Measurements from ENCODE around the gene SPOCK2. TPM values are rescaled to one million over a fixed set of nuclear protein-coding genes. Genes with fewer than 3 reads are reported as not detected.

The SPOCK2 gene
- total and polyA plus RNA-seq, 2 donors (not counting 1 experiment from before 2014, with no cell fraction given): 39.1 to 139 TPM

- Mint-ChIP-seq H3K9me3 (ENCODE audit: insufficient read depth) (no peaks in the 10 kb centered on the region), H3K4me3 (no peak overlapping the region), H3K27ac (no peak overlapping the region), H3K4me1 (peaks cover 5% of the 10 kb centered on the region), H3K27me3 (no peaks in the 10 kb centered on the region)
- ATAC-seq (ENCODE audit: low read depth) (no peak), DNase-seq (no peak)
- Histone ChIP-seq H2AFZ (ENCODE audit: insufficient read depth, low read depth, low read length, poor library complexity, severe bottlenecking) (no peak overlapping the region), H3K4me1 (ENCODE audit: control insufficient read depth in 2 of 2, insufficient read depth in 2 of 2, low read length in 2 of 2) (peaks cover 0 to 7% of the 10 kb centered on the region in 2 donors), H3K27ac (ENCODE audit: low read length in 2 of 2) (no peak overlapping the region), H3K4me3 (ENCODE audit: control extremely low read depth in 1 of 5, extremely low read depth in 1 of 5, insufficient read depth in 1 of 5, low read depth in 2 of 5, low read length in 4 of 5) (no peak overlapping the region), H3K9ac (ENCODE audit: low read length) (no peak overlapping the region), H3K9me3 (ENCODE audit: control extremely low read depth in 1 of 3, control insufficient read depth in 2 of 3, insufficient read depth in 1 of 3, low read length in 2 of 3) (peaks cover 0 to 9% (median 3%) of the 10 kb centered on the region in 3 donors), H4K20me1 (ENCODE audit: control insufficient read depth, insufficient read depth, low read length, poor library complexity, severe bottlenecking) (no peaks in the 10 kb centered on the region), H3K4me2 (replicated peaks; ENCODE audit: low read depth, low read length, poor library complexity, severe bottlenecking) (no peak overlapping the region), H3K36me3 (replicated peaks in 1 of 2; ENCODE audit: control extremely low read depth in 1 of 2, control insufficient read depth in 1 of 2, extremely low read depth in 1 of 2, insufficient read depth in 2 of 2, low read length in 1 of 2) (no peaks in the 10 kb centered on the region), H3K27me3 (replicated peaks in 1 of 4; ENCODE audit: control extremely low read depth in 1 of 4, control insufficient read depth in 3 of 4, insufficient read depth in 4 of 4, low read length in 3 of 4) (no peaks in the 10 kb centered on the region), H3K79me2 (ENCODE audit: control insufficient read depth, insufficient read depth, low read length) (no peaks in the 10 kb centered on the region)
- ChIA-PET POLR2A (no interaction called here), CTCF (interaction anchor here (0.5 to 5.4 kb wide), 12 partner anchors 10 to 299 kb away, joined by 3 to 58 read pairs (median 18); partner anchors contain the start of genes DDIT4 and SPOCK2)
- TF ChIP-seq CTCF (IDR thresholded peaks at IDR 0.05) (no peak), EZH2 (IDR thresholded peaks at IDR 0.05; ENCODE audit: borderline replicate concordance, insufficient read depth, low read depth, low read length, poor library complexity, severe bottlenecking) (no peak)
- intact Hi-C loops (cut with micrococcal nuclease): loop anchor here (2.0 kb wide), 1 partner anchor 165 kb away; no protein-coding TSS in a partner anchor
- WGBS (ENCODE audit: insufficient coverage): 100% methylated on average over 2 of the region's 5 CpGs
Observed at GRCh38 chr10:72049969-72050781, 38.2 kb downstream of the SPOCK2 start.

GRCh38 chr10:72049472-72049871, 38.9 kb downstream of the SPOCK2 start:
- Mint-ChIP-seq H3K4me1 (no peaks in the 10 kb centered on the region), H3K4me3 (no peak overlapping the region), H3K27ac (no peak overlapping the region), H3K9me3 (ENCODE audit: insufficient read depth) (no peaks in the 10 kb centered on the region), H3K27me3 (no peaks in the 10 kb centered on the region)
- POLR2A ChIA-PET: interaction anchor here (1.4 to 1.5 kb wide), 2 partner anchors 35 to 286 kb away, joined by 5 to 13 read pairs; no protein-coding TSS in a partner anchor
- DNase-seq (no peak), ATAC-seq (ENCODE audit: low read depth) (no peak)
- Histone ChIP-seq H3K36me3 (replicated peaks in 1 of 2; ENCODE audit: control extremely low read depth in 1 of 2, control insufficient read depth in 1 of 2, extremely low read depth in 1 of 2, insufficient read depth in 2 of 2, low read length in 1 of 2) (no peaks in the 10 kb centered on the region), H2AFZ (ENCODE audit: insufficient read depth, low read depth, low read length, poor library complexity, severe bottlenecking) (no peak overlapping the region), H4K20me1 (ENCODE audit: control insufficient read depth, insufficient read depth, low read length, poor library complexity, severe bottlenecking) (no peaks in the 10 kb centered on the region), H3K9me3 (ENCODE audit: control extremely low read depth in 1 of 3, control insufficient read depth in 2 of 3, insufficient read depth in 1 of 3, low read length in 2 of 3) (peaks cover 0 to 9% (median 3%) of the 10 kb centered on the region in 3 donors), H3K79me2 (ENCODE audit: control insufficient read depth, insufficient read depth, low read length) (no peaks in the 10 kb centered on the region), H3K4me2 (replicated peaks; ENCODE audit: low read depth, low read length, poor library complexity, severe bottlenecking) (no peak overlapping the region), H3K27ac (ENCODE audit: low read length in 2 of 2) (no peak overlapping the region), H3K9ac (ENCODE audit: low read length) (no peak overlapping the region), H3K4me3 (ENCODE audit: control extremely low read depth in 1 of 5, extremely low read depth in 1 of 5, insufficient read depth in 1 of 5, low read depth in 2 of 5, low read length in 4 of 5) (no peak overlapping the region), H3K4me1 (ENCODE audit: control insufficient read depth in 2 of 2, insufficient read depth in 2 of 2, low read length in 2 of 2) (peaks cover 0 to under 1% of the 10 kb centered on the region in 2 donors), H3K27me3 (replicated peaks in 1 of 4; ENCODE audit: control extremely low read depth in 1 of 4, control insufficient read depth in 3 of 4, insufficient read depth in 4 of 4, low read length in 3 of 4) (no peaks in the 10 kb centered on the region)
- 92% methylated on average over 1 of the region's 1 CpG for WGBS (ENCODE audit: insufficient coverage)
- TF ChIP-seq EZH2 (IDR thresholded peaks at IDR 0.05; ENCODE audit: borderline replicate concordance, insufficient read depth, low read depth, low read length, poor library complexity, severe bottlenecking): no peak
- TF ChIP-seq CTCF (IDR thresholded peaks at IDR 0.05): no peak
- CTCF ChIA-PET: interaction anchor here (0.5 to 5.4 kb wide), 26 partner anchors 10 to 301 kb away, joined by 3 to 58 read pairs (median 7); partner anchors contain the start of genes ASCC1, DDIT4 and SPOCK2
- intact Hi-C loops (cut with micrococcal nuclease): loop anchor here (2.0 kb wide), 1 partner anchor 165 kb away; no protein-coding TSS in a partner anchor

All from B cell (primary cell).